AG10803 (cell line): ENCODE measurements around the gene DOCK3.

ENCODE experiments used
- DNase-seq: peaks from one replicate; pipeline ENCODE4 v3.0.0; 2010; ENCODE audit warnings: low read depth
- H3K4me3 ChIP-seq: 2 replicates; pipeline ENCODE4 v1.5.1; 2011; ENCODE audit warnings: mild to moderate bottlenecking, low read length, control low read depth
- CTCF ChIP-seq: conservative IDR thresholded peaks from 2 replicates; pipeline ENCODE4 v1.5.1; 2011; ENCODE audit warnings: mild to moderate bottlenecking, low read length, control low read depth, inconsistent platforms

The DOCK3 gene, protein sequence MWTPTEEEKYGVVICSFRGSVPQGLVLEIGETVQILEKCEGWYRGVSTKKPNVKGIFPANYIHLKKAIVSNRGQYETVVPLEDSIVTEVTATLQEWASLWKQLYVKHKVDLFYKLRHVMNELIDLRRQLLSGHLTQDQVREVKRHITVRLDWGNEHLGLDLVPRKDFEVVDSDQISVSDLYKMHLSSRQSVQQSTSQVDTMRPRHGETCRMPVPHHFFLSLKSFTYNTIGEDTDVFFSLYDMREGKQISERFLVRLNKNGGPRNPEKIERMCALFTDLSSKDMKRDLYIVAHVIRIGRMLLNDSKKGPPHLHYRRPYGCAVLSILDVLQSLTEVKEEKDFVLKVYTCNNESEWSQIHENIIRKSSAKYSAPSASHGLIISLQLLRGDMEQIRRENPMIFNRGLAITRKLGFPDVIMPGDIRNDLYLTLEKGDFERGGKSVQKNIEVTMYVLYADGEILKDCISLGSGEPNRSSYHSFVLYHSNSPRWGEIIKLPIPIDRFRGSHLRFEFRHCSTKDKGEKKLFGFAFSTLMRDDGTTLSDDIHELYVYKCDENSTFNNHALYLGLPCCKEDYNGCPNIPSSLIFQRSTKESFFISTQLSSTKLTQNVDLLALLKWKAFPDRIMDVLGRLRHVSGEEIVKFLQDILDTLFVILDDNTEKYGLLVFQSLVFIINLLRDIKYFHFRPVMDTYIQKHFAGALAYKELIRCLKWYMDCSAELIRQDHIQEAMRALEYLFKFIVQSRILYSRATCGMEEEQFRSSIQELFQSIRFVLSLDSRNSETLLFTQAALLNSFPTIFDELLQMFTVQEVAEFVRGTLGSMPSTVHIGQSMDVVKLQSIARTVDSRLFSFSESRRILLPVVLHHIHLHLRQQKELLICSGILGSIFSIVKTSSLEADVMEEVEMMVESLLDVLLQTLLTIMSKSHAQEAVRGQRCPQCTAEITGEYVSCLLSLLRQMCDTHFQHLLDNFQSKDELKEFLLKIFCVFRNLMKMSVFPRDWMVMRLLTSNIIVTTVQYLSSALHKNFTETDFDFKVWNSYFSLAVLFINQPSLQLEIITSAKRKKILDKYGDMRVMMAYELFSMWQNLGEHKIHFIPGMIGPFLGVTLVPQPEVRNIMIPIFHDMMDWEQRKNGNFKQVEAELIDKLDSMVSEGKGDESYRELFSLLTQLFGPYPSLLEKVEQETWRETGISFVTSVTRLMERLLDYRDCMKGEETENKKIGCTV (N-terminal part only)

GRCh38 chr3:50674349-50675178, at the start of gene DOCK3:
Gene DOCK3, plus strand, starts transcription at chr3:50674927. Its CDS starts 337 bp downstream, at chr3:50675264.
- DNase-seq: peak; percentile 44

GRCh38 chr3:50625231-50626182, 49.2 kb upstream of the DOCK3 start:
- no peak overlapping the region for H3K4me3 ChIP-seq
- DNase-seq: no peak
- TF ChIP-seq CTCF: no peak

More at GRCh38 chr3:50674349-50675178, at the start of gene DOCK3:
- H3K4me3 ChIP-seq: peak within 1 kb of the TSS; percentile 39
- TF ChIP-seq CTCF: no peak

- H3K4me3 ChIP-seq: no peak overlapping the region
- DNase-seq: no peak
- no peak for TF ChIP-seq CTCF
Observed at GRCh38 chr3:50626401-50626800, 48.3 kb upstream of the DOCK3 start.

GRCh38 chr3:50627407-50628051, 47.2 kb upstream of the DOCK3 start:
- no peak overlapping the region for H3K4me3 ChIP-seq
- peak; percentile 55 for TF ChIP-seq CTCF
- peak; percentile 73 for DNase-seq

GRCh38 chr3:50628601-50629000, 46.1 kb upstream of the DOCK3 start:
- DNase-seq: no peak
- no peak for TF ChIP-seq CTCF
- H3K4me3 ChIP-seq: no peak overlapping the region
